Measurements from ENCODE around the gene PDZK1. TPM values are rescaled to one million over a fixed set of nuclear protein-coding genes. Genes with fewer than 3 reads are reported as not detected.

Gene PDZK1
- not detected in 2 replicates for total RNA-seq (2014; rRNA removed; shearing (Covaris generic))
- polyA plus RNA-seq (2016; fragmentation: Nextera tagmentation; extraction: Ambion mirVana): 0.49 and 0.73 TPM in 2 replicates
- long read RNA-seq: 0 reads

GRCh38 chr1:145707183-145707867 lies at the start of gene PDZK1:
PDZK1 (minus strand) TSS chr1:145707368; CDS start chr1:145688021, 19,347 bp downstream.
- no peak for DNase-seq (ENCODE audit: low spot score)
- no peaks in the 10 kb centered on the region for H4K20me1 ChIP-seq (replicated peaks; ENCODE audit: insufficient read depth)
- Mint-ChIP-seq H3K9me3 (no peaks in the 10 kb centered on the region), H3K27me3 (ENCODE audit: insufficient read depth, low read depth, poor library complexity) (peaks cover 7% of the 10 kb centered on the region), H3K4me3 (no peak within 1 kb of the TSS), H3K27ac (0 out of 2 replicates have a peak within 1 kb of the TSS, but pooled peaks have one; percentile 19), H3K36me3 (ENCODE audit: low read depth) (no peaks in the 10 kb centered on the region), H3K4me1 (peaks cover 17% of the 10 kb centered on the region)
- H3K4me1 ChIP-seq (ENCODE audit: insufficient read depth): no peaks in the 10 kb centered on the region
- no peaks in the 10 kb centered on the region for H3K27me3 ChIP-seq (ENCODE audit: insufficient read depth)
- H3K79me2 ChIP-seq (replicated peaks; ENCODE audit: insufficient read depth): no peaks in the 10 kb centered on the region
- H3K9me2 ChIP-seq (ENCODE audit: insufficient read depth): 0 out of 2 replicates have a peak, but pooled peaks cover 3% of the 10 kb centered on the region
- TF ChIP-seq CREB1 (CRISPR knock-in tag; IDR thresholded peaks at IDR 0.05; ENCODE audit: low read depth) (no peak), ZNF114 (CRISPR knock-in tag; IDR thresholded peaks at IDR 0.05) (no peak), ZNF331 (CRISPR knock-in tag; IDR thresholded peaks at IDR 0.05; ENCODE audit: low read depth) (no peak), JUNB (IDR thresholded peaks at IDR 0.05; ENCODE audit: unreplicated experiment) (no peak), POLR2AphosphoS5 (IDR thresholded peaks at IDR 0.05; ENCODE audit: low read depth) (no peak)
- no peaks in the 10 kb centered on the region for H3F3A ChIP-seq (replicated peaks; ENCODE audit: low read depth)
- H2AFZ ChIP-seq: peak within 1 kb of the TSS; percentile 85
- ATAC-seq: peak; percentile 90
- H3K4me2 ChIP-seq: no peak within 1 kb of the TSS
- no peak within 1 kb of the TSS for H3K4me3 ChIP-seq
- no peak within 1 kb of the TSS for H3K27ac ChIP-seq (ENCODE audit: low read depth)
- no peaks in the 10 kb centered on the region for H3K36me3 ChIP-seq (ENCODE audit: insufficient read depth)

- H3F3A ChIP-seq (replicated peaks; ENCODE audit: low read depth): no peaks in the 10 kb centered on the region
- DNase-seq (ENCODE audit: low spot score) (no peak), ATAC-seq (no peak)
- no peaks in the 10 kb centered on the region for H3K4me1 ChIP-seq (ENCODE audit: insufficient read depth)
- H3K4me3 ChIP-seq: no peak overlapping the region
- Mint-ChIP-seq H3K27me3 (ENCODE audit: insufficient read depth, low read depth, poor library complexity) (no peaks in the 10 kb centered on the region), H3K4me1 (no peaks in the 10 kb centered on the region), H3K27ac (no peak overlapping the region), H3K9me3 (no peaks in the 10 kb centered on the region), H3K36me3 (ENCODE audit: low read depth) (peaks cover 10% of the 10 kb centered on the region; the same call in 2 of the 3 replicates), H3K4me3 (no peak overlapping the region)
- no peak overlapping the region for H3K27ac ChIP-seq (ENCODE audit: low read depth)
- H3K9me2 ChIP-seq (ENCODE audit: insufficient read depth): no peaks in the 10 kb centered on the region
- H4K20me1 ChIP-seq (replicated peaks; ENCODE audit: insufficient read depth): no peaks in the 10 kb centered on the region; the same call in 1 of the 2 replicates
- H3K4me2 ChIP-seq: no peak overlapping the region
- H2AFZ ChIP-seq: no peak overlapping the region
- no peaks in the 10 kb centered on the region for H3K27me3 ChIP-seq (ENCODE audit: insufficient read depth)
- H3K36me3 ChIP-seq (ENCODE audit: insufficient read depth): peaks cover 13% of the 10 kb centered on the region
- no peaks in the 10 kb centered on the region for H3K79me2 ChIP-seq (replicated peaks; ENCODE audit: insufficient read depth)
- TF ChIP-seq CREB1 (CRISPR knock-in tag; IDR thresholded peaks at IDR 0.05; ENCODE audit: low read depth): no peak
- TF ChIP-seq JUNB (IDR thresholded peaks at IDR 0.05; ENCODE audit: unreplicated experiment): no peak
- TF ChIP-seq EZH2phosphoT487 (IDR thresholded peaks at IDR 0.05; ENCODE audit: unreplicated experiment): no peak
- no peak for TF ChIP-seq ZNF114 (CRISPR knock-in tag; IDR thresholded peaks at IDR 0.05)
- no peak for TF ChIP-seq ZNF331 (CRISPR knock-in tag; IDR thresholded peaks at IDR 0.05; ENCODE audit: low read depth)
- no peak for TF ChIP-seq POLR2AphosphoS5 (IDR thresholded peaks at IDR 0.05; ENCODE audit: low read depth)
- no peak for TF ChIP-seq STAT1 (IDR thresholded peaks at IDR 0.05; ENCODE audit: unreplicated experiment)
- TF ChIP-seq EZH2 (IDR thresholded peaks at IDR 0.05; ENCODE audit: low read depth, unreplicated experiment): no peak
- TF ChIP-seq REST (IDR thresholded peaks at IDR 0.05; ENCODE audit: unreplicated experiment): no peak
- no peak for TF ChIP-seq CTCF (conservative IDR thresholded peaks at IDR 0.05; ENCODE audit: low read depth in 2 of 2)
- TF ChIP-seq NANOG (IDR thresholded peaks at IDR 0.05; ENCODE audit: borderline replicate concordance): no peak
- TF ChIP-seq ETS1 (IDR thresholded peaks at IDR 0.05): no peak
These were observed 44.4 kb upstream of the PDZK1 start for GRCh38 chr1:145751491-145752037.
